ENCODE results near the gene KLK3. TPM values are rescaled to one million over a fixed set of nuclear protein-coding genes. Genes with fewer than 3 reads are reported as not detected.
"Not testable (repeated sequence)": the region's sequence is repeated elsewhere in the genome, so short reads cannot be mapped to it uniquely, and the experiment has no call there.

KLK3 gene
- total RNA-seq, 3 donors from 2014 or later (not counting 1 experiment from before 2014, with no cell fraction given): not detected

DNA sequence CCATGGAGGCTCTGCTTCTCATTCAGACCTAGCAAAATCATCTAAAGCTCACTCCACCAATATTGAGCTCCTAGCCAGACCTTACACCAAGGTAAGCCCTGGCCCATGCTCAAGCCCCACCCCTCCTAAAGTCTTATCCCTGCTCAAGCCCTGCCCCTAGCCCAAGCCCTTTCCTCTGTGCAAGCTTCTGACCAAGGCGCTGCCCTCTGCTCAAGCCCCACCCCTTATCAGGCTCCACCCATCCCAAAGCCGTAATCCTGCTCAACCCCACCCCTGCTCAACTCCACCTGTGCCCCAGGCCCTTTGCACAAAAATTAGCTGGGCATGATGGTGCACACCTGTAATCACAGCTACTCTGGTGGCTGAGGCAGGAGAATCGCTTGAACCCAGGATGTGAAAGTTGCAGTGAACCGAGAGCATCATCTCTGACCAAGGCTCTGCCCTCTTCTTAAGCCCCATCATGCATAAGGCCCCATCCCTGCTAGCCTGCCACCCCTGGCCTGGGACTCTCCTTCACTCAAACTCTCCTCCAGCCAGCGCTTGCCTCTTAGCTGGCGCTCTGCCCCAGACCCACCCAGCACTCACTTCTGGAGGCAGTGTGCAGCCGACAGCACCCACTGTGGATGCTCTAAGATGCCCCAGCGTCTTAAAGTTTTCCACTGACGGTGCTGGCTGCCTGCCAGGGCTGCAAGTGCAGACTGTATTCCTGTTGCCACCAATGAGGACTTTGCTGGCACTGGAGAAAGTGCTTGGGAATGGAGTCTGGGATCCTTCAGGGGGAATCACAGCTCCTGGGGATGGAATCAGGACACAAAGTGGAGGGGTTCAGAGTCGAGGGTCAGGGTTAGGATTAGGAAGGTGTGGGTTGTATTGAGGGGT is 40.0 kb downstream of the KLK3 start:
- ATAC-seq (no peak), DNase-seq (no peak)
- Mint-ChIP-seq H3K36me3 (no peaks in the 10 kb centered on the region), H3K4me1 (no peaks in the 10 kb centered on the region), H3K27ac (no peak overlapping the region), H3K9me3 (no peaks in the 10 kb centered on the region), H3K27me3 (ENCODE audit: low read depth in 2 of 2) (peaks cover 2 to 6% of the 10 kb centered on the region in 2 donors), H3K4me3 (no peak overlapping the region)
- intact Hi-C loops (cut with micrococcal nuclease): no loop called here
- WGBS (ENCODE audit: insufficient coverage): 80% methylated on average over 10 of the region's 10 CpGs
- no peaks in the 10 kb centered on the region for H3K36me3 ChIP-seq (ENCODE audit: control insufficient read depth, insufficient read depth, low read length)
- H3K27me3 ChIP-seq (ENCODE audit: control insufficient read depth, insufficient read depth, low read length): no peaks in the 10 kb centered on the region
- peaks cover 3% of the 10 kb centered on the region for H3K4me1 ChIP-seq (ENCODE audit: control insufficient read depth, insufficient read depth, low read length)
- no peak overlapping the region for H3K4me3 ChIP-seq (ENCODE audit: low read length)
- TF ChIP-seq CTCF (IDR thresholded peaks at IDR 0.05): no peak
- H3K27ac ChIP-seq (ENCODE audit: low read length): no peak overlapping the region
- peaks cover 8% of the 10 kb centered on the region for H3K9me3 ChIP-seq (ENCODE audit: control insufficient read depth, insufficient read depth, low read length)

DNA sequence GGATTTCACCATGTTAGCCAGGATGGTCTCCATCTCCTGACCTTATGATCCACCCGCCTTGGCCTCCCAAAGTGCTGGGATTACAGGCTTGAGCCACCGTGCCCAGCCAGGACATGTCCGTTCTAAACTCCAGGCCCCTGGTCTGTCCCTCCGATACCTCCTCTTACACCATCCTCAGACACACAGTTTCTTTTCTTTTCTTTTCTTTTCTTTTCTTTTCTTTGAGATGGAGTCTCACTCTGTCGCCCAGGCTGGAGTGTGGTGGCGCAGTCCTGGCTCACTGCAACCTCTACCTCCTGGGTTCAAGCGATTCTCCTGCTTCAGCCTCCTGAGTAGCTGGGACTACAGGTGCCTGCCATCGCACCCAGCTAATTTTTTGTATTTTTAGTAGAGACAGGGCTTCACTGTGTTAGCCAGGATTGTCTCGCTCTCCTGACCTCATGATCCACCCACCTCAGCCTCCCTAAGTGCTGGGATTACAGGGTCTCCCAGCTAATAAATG is 41.4 kb downstream of the KLK3 start:
- H3K4me3 Mint-ChIP-seq; DNase-seq; H3K36me3 ChIP-seq (ENCODE audit: control insufficient read depth, insufficient read depth, low read length); H3K4me3 ChIP-seq (ENCODE audit: low read length); H3K9me3 Mint-ChIP-seq; H3K4me1 Mint-ChIP-seq; ATAC-seq; H3K36me3 Mint-ChIP-seq; H3K4me1 ChIP-seq (ENCODE audit: control insufficient read depth, insufficient read depth, low read length); intact Hi-C loops (cut with micrococcal nuclease); H3K27me3 ChIP-seq (ENCODE audit: control insufficient read depth, insufficient read depth, low read length); H3K27ac Mint-ChIP-seq; H3K9me3 ChIP-seq (ENCODE audit: control insufficient read depth, insufficient read depth, low read length); H3K27me3 Mint-ChIP-seq (ENCODE audit: low read depth in 2 of 2); H3K27ac ChIP-seq (ENCODE audit: low read length): not testable (repeated sequence)
- 85% methylated on average over 9 of the region's 9 CpGs for WGBS (ENCODE audit: insufficient coverage)

DNA sequence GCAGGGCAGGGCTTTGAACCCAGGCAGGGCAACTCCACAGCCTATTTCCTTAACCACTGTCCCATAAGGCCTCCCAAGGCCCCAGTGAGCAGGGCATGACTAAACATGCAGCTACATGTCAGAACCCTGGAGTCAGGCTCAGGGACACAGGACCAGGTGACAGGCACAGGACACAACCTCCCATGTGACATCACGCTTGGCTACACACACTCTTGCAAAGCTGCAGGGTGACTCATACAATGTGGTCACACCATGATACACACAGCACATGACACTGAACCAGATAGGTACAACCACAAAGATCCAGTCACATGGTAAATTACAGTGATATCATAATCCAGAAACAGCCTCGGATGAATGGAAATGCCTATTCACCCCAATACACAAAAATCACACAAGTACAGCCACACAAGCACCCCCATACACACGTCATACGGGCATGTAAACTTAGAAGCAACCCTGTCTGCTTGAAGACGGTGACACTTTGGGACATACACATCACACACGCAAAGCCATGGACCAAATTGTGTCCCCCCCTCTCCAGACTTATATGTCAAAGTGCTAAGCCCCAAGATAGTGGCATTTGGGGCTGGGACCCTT is 42.0 kb downstream of the KLK3 start:
- peak overlapping the region; percentile 68 for H3K27ac ChIP-seq (ENCODE audit: low read length)
- ATAC-seq: peak; percentile 29 to 53 (median 48)

More for the DNA sequence above, 42.0 kb downstream of the KLK3 start:
- Mint-ChIP-seq H3K27ac (no peak overlapping the region), H3K27me3 (ENCODE audit: low read depth in 2 of 2) (peaks cover 5 to 6% of the 10 kb centered on the region in 2 donors), H3K36me3 (no peaks in the 10 kb centered on the region), H3K9me3 (no peaks in the 10 kb centered on the region), H3K4me3 (no peak overlapping the region), H3K4me1 (no peaks in the 10 kb centered on the region)
- WGBS (ENCODE audit: insufficient coverage): 58% methylated on average over 6 of the region's 6 CpGs
- no peak for TF ChIP-seq CTCF (IDR thresholded peaks at IDR 0.05)
- H3K27me3 ChIP-seq (ENCODE audit: control insufficient read depth, insufficient read depth, low read length): no peaks in the 10 kb centered on the region
- H3K36me3 ChIP-seq (ENCODE audit: control insufficient read depth, insufficient read depth, low read length): no peaks in the 10 kb centered on the region
- intact Hi-C loops (cut with micrococcal nuclease): no loop called here
- H3K4me3 ChIP-seq (ENCODE audit: low read length): no peak overlapping the region
- peaks cover 3% of the 10 kb centered on the region for H3K4me1 ChIP-seq (ENCODE audit: control insufficient read depth, insufficient read depth, low read length)
- peaks cover 8% of the 10 kb centered on the region for H3K9me3 ChIP-seq (ENCODE audit: control insufficient read depth, insufficient read depth, low read length)
- no peak for DNase-seq

Measured in natural killer cell (primary cell).